Stimulated activated CD8-positive, alpha-beta memory T cell treated with anti-CD3 and anti-CD28 coated beads, Interleukin-15, amount 100 ng/mL, for 4 hours (primary cell): ENCODE results near the gene OSBPL9.
"Not testable (repeated sequence)": the region's sequence is repeated elsewhere in the genome, so short reads cannot be mapped to it uniquely, and the experiment has no call there.

Experiments
- DNase-seq, 2 donors: peaks; one replicate each; pipeline ENCODE4 v3.0.0-alpha.2; 2020; ENCODE audit warnings: low read depth in 2 of 2

Gene OSBPL9

DNA sequence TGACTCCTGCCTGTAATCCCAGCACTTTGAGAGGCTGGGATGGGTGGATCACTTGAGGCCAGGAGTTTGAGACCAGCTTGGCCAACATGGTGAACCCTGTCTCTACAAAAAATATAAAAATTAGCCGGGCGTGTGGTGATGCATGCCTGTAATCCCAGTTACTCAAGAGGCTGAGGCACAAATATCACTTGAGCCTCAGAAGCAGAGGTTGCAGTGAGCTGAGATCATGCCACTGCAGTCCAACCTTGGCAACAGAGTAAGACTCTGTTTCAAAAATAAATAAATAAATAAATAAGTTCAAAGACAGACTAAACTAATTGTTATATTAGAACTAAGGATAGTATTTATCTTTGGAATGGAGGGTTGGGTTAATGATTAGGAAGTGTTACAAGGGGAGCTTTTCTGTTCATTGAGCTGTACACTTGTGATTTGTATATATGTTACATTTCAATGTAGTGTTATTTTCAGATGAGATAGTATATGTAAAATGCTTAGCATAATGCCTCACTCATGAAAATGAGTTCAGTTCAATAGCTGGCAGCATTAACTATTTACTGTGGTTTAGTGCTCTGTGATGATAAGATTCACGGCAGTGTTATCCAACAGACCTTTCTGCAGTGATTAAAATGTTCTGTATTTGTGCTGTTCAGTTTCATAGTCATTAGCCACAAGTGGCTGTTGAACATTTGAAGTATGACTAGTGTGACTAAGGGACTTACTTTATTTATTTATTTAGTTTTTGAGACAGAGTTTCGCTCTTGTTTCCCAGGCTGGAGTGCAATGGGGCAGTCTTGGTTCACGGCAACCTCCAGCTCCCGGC, 47.7 kb downstream of the OSBPL9 start:
- DNase-seq = no peak

DNA sequence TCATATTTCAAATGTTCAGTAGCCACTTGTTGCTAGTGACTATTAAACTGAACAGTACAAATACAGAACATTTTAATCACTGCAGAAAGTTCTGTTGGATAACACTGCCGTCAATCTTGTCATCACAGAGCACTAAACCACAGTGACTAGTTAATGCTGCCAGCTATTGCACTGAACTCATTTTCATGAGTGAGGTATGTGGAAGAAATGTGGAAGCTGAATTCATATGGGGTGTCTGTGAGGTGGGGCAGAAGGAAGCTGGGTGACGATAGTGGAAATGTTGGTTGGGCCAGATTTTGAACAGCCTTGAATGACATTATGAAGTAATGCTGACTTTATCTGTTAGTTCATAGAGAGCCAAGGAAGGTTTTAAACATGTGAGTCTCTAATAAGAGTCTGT, 49.6 kb downstream of the OSBPL9 start:
- DNase-seq = no peak

DNA sequence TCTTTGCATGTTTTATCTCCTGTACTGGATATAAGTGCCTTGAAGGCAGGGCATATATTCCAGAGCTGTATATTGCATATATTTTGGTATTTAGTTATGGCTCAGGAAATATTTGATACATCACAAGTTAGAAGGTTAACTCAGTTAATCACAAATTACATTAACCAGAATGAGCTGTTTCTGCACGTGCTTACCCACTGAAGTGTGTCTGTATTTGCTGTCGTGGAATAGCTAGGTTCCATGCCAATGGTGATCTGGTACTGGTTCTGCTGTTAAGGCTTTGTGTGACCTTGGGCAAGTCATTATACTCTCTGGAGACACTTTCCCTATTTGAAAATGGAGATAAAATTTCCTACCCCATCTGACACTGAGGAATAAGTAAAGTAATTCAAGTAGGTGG, 50.7 kb downstream of the OSBPL9 start:
- DNase-seq = no peak

- DNase-seq = no peak
These were observed 52.4 kb downstream of the OSBPL9 start for GRCh38 chr1:51669272-51669671.

- no peak for DNase-seq
These were observed 52.9 kb downstream of the OSBPL9 start for GRCh38 chr1:51669816-51670215.

DNA sequence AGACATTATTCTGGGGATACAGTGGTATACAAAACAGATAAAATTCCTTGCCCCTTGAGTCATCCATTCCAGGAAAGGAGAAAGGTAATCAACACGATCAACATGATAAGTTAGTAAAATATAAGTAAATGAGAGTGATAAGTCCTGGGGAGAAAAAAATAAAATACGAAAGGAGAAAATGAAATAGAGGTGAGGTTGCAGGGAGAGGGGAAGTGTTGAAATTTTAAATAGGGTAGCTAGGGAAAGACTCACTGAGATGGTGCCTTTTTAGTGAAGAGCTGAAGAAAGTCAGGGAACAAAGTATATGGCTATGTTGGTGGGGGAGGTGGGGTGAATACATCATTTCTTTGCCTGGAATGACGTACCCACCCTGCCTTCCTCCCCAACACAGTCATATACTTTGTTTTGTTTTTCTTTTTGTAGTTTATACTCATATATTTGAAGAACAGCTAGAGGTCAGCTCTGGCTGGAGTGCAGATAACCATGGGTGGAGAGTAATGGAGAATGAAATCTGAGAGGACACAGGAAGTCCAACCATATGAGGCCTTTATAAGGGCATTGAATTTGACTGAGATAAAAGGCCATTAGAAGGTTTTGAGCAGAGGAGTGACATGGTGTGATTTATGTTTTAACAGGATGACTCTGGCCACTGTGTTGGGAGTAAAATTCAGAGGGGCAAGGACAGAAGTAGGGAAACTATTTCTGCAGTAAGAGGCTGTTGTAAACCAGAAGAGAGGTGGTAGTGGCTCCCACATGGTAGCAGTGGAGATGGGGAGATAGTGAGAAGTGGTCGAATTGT, 54.8 kb downstream of the OSBPL9 start:
- no peak for DNase-seq

GRCh38 chr1:51673279-51673678, 56.4 kb downstream of the OSBPL9 start:
- no peak for DNase-seq

DNA sequence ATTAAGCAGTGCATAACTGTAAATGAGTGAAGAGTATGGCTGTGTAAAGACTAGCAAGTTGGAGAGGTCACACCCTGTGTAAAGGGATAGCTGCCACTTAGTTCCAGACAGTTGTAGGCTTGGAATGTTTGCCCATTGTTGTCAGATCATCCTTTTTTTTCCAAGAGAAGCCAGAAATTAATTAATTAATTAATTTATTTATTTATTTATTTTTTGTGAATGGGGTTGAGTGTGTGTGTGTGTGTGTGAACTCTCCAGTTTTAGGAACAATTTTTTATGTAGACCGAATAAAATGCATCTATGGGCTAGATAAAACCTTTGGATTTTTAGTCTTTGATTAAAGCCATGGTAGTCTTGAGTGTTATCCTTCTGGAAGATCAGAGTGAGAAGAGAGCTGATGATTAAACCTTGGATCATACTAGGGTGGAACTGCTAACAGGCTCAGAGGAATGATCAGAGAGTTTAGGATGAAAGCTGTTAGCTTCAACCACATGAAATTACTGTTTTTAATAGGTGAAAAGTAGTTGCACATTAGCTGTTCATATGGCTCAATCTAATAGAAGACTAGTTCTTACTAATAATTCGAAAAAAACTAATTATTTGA, 58.4 kb downstream of the OSBPL9 start:
- no peak for DNase-seq

- DNase-seq = no peak
These were observed 62.5 kb downstream of the OSBPL9 start for GRCh38 chr1:51679435-51679834.

GRCh38 chr1:51684776-51685175, 67.9 kb downstream of the OSBPL9 start:
- no peak for DNase-seq

- DNase-seq = no peak
These were observed 69.6 kb downstream of the OSBPL9 start for GRCh38 chr1:51686450-51686849.

- DNase-seq = no peak
These were observed 72.2 kb downstream of the OSBPL9 start for GRCh38 chr1:51689075-51689440.

- no peak for DNase-seq
These were observed 72.8 kb downstream of the OSBPL9 start for GRCh38 chr1:51689643-51690042.

DNA sequence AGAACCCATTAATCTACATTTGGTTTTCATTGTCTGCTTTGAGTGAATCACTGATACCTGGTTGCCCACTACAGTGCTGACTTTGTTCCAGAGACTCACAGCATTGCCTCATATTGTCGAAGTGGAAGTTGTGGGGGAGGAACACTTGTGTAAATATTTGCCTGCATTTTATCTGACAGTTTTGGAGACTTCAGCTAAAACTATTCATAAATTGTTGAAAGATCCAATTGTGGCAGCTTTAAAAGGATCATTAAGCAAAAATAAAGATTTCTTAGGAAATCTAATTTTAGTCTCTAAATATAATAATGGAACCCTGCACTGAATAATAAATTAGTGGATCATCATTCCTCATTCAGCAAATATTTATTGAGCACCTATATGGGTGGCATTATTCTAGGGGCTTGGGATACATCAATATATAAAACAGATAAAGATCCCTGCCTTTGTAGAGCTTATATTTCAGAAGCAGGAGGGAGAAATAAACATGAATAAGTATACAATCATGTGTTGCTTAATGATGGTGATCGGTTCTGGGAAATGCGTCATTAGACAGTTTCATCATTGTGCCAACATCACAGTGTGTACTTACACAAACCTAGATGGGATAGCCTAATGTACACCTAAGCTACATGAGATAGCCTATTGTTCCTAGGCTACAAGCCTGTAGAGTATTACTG, 73.5 kb downstream of the OSBPL9 start:
- no peak for DNase-seq

- DNase-seq = no peak
These were observed 75.0 kb downstream of the OSBPL9 start for GRCh38 chr1:51691920-51692319.

DNA sequence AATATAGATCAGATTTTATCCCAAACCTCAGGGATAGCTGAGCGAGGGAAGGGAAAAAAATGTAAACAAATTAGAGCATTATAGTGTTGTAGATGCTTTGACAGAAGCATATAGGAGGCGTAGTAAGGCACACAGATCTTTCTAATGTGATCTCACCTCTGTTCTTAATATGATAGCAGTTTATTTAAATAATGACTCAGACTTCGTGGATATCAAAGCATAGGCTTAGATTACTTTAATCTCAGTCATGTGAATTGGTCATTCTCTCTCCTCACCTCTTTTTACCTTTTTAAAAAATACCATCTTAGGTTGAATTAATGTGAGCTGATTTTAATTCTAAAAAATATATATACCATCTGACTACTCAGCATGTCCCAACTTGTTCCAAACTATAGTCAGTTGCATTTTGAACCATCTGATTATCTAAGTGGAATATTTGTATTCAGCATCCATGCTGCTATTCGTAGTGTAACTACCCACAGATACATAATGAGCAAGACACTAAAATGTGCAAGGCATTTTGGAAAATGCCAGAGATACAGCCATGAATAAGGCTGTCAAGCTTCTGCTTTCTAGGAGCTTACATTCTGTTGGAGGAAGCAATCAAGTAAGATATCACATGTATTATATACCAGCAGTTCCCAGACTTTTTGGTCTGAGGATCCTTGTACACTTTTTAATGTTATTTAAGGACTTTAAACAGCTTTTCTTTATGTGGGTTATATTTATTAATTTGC, 76.7 kb downstream of the OSBPL9 start:
- no peak for DNase-seq

DNA sequence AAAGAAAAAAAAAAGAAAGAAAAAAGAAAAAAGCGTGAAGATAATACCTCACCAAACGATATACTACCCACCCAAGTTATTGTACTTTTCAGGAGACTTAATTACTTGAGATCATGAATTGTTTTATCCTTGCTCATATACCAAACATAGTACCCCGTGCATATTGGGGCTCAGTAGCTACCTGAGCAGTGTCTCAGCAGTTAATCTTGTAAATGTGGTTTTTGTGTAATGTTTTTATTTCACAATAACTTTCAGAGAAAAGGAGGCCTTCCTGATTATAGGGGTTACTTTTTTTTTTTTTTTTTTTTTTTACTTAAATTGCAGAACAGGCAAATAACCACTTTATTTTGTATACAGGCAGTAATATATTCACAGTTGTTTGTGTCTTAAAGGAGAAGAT, 80.3 kb downstream of the OSBPL9 start:
- DNase-seq = no peak

GRCh38 chr1:51699391-51699790, 82.5 kb downstream of the OSBPL9 start:
- no peak for DNase-seq

DNA sequence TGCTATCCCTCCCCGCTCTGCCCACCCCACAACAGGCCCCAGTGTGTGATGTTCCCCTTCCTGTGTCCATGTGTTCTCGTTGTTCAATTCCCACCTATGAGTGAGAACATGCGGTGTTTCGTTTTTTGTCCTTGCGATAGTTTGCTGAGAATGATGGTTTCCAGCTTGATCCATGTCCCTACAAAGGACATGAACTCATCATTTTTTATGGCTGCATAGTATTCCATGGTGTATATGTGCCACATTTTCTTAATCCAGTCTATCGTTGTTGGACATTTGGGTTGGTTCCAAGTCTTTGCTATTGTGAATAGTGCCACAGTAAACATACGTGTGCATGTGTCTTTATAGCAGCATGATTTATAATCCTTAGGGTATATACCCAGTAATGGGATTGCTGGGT, 84.9 kb downstream of the OSBPL9 start:
- DNase-seq = not testable (repeated sequence)

DNA sequence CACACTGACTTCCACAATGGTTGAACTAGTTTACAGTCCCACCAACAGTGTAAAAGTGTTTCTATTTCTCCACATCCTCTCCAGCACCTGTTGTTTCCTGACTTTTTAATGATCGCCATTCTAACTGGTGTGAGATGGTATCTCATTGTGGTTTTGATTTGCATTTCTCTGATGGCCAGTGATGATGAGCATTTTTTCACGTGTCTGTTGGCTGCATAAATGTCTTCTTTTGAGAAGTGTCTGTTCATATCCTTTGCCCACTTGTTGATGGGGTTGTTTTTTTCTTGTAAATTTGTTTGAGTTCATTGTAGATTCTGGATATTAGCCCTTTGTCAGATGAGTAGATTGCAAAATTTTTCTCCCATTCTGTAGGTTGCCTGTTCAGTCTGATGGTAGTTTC, 85.3 kb downstream of the OSBPL9 start:
- DNase-seq = not testable (repeated sequence)

- DNase-seq = no peak
These were observed 88.1 kb downstream of the OSBPL9 start for GRCh38 chr1:51705035-51705434.
